GM23338 (cell line): ENCODE measurements around the gene RNF150.

Experiments used
- CTCF ChIP-seq, 2 experiments: fragments of 200-600 bp in 1 of 2; sonication (generic) in 1 of 2; conservative IDR thresholded peaks; 2 replicates each; pipeline versions ENCODE4 v1.5.1 to v1.6.1; 2016 to 2017; ENCODE audit warnings: antibody characterized with exemption in 2 of 2, low read depth in 2 of 2, mild to moderate bottlenecking in 2 of 2, moderate library complexity in 1 of 2
- EZH2 ChIP-seq: fragments of 200-600 bp; sonication (generic); IDR thresholded peaks from one replicate; pipeline ENCODE4 v1.8.0; 2017; ENCODE audit warnings: antibody characterized with exemption, mild to moderate bottlenecking, low read depth; ENCODE audit not compliant: unreplicated experiment

GRCh38 chr4:140869446-140869845 lies 263.8 kb downstream of the RNF150 start:
- TF ChIP-seq EZH2 (no peak), CTCF (conservative IDR thresholded peaks at IDR 0.05; ENCODE audit: low read depth in 2 of 2) (no peak)
